GM23338 (cell line): ENCODE data around the gene ZSCAN26. TPM values are rescaled to one million over a fixed set of nuclear protein-coding genes. Genes with fewer than 3 reads are reported as not detected.

Experiments
- ATAC-seq: fragments of 200-7000 bp; cut with Tn5 transposase; 3 replicates; pipeline ENCODE4 v1.9.1; 2020
- DNase-seq: peaks from one replicate; pipeline ENCODE4 v3.0.0-alpha.2; 2015; ENCODE audit warnings: low spot score
- H2AFZ ChIP-seq: fragments of 200-600 bp; sonication (generic); 2 replicates; pipeline ENCODE4 v1.8.0; 2016; ENCODE audit warnings: antibody characterized with exemption, mild to moderate bottlenecking, moderate library complexity
- H3F3A ChIP-seq: fragments of 200-600 bp; sonication (generic); replicated peaks from 2 replicates; pipeline ENCODE4 v1.8.0; 2017; ENCODE audit warnings: antibody characterized with exemption, mixed run types, low read depth
- H3K27ac ChIP-seq: fragments of 200-600 bp; sonication (generic); 2 replicates; pipeline ENCODE4 v1.6.1; 2016; ENCODE audit warnings: low read depth
- H3K27me3 ChIP-seq: fragments of 200-600 bp; sonication (generic); 2 replicates; pipeline ENCODE4 v1.8.0; 2016; ENCODE audit warnings: mild to moderate bottlenecking, mixed run types, moderate library complexity; ENCODE audit not compliant: insufficient read depth
- H3K36me3 ChIP-seq: fragments of 200-600 bp; sonication (generic); 2 replicates; pipeline ENCODE4 v1.8.0; 2016; ENCODE audit warnings: mild to moderate bottlenecking; ENCODE audit not compliant: insufficient read depth
- H3K4me1 ChIP-seq: fragments of 200-600 bp; sonication (generic); 2 replicates; pipeline ENCODE4 v1.8.0; 2016; ENCODE audit warnings: mild to moderate bottlenecking, moderate library complexity; ENCODE audit not compliant: insufficient read depth
- H3K4me2 ChIP-seq: fragments of 200-600 bp; sonication (generic); 2 replicates; pipeline ENCODE4 v1.7.1; 2017; ENCODE audit warnings: mixed run types
- H3K4me3 ChIP-seq: fragments of 200-600 bp; sonication (generic); 2 replicates; pipeline ENCODE4 v1.6.1; 2016; ENCODE audit warnings: mixed run types
- H3K79me2 ChIP-seq: fragments of 200-600 bp; sonication (generic); replicated peaks from 2 replicates; pipeline ENCODE4 v1.8.0; 2017; ENCODE audit warnings: mild to moderate bottlenecking; ENCODE audit not compliant: insufficient read depth
- H3K9me2 ChIP-seq: fragments of 200-600 bp; sonication (generic); 2 replicates; pipeline ENCODE4 v1.8.0; 2017; ENCODE audit not compliant: insufficient read depth
- H4K20me1 ChIP-seq: fragments of 200-600 bp; sonication (generic); replicated peaks from 2 replicates; pipeline ENCODE4 v1.8.0; 2017; ENCODE audit warnings: mild to moderate bottlenecking; ENCODE audit not compliant: insufficient read depth
- H3K27ac Mint-ChIP-seq: 2 replicates; pipeline ENCODE4 v1.8.0; 2020; ENCODE audit warnings: inconsistent platforms, mild to moderate bottlenecking, moderate library complexity, mixed read lengths
- H3K27me3 Mint-ChIP-seq: 3 replicates; pipeline ENCODE4 v1.8.0; 2022; ENCODE audit warnings: low read depth, mild to moderate bottlenecking, moderate library complexity, mixed read lengths, inconsistent platforms; ENCODE audit not compliant: insufficient read depth, poor library complexity
- H3K36me3 Mint-ChIP-seq: 3 replicates; pipeline ENCODE4 v1.8.0; 2021; ENCODE audit warnings: low read depth, mild to moderate bottlenecking, inconsistent platforms, moderate library complexity, mixed read lengths
- H3K4me1 Mint-ChIP-seq: 3 replicates; pipeline ENCODE4 v1.8.0; 2020; ENCODE audit warnings: mild to moderate bottlenecking, inconsistent platforms, mixed read lengths
- H3K4me3 Mint-ChIP-seq: 3 replicates; pipeline ENCODE4 v1.8.0; 2021; ENCODE audit warnings: moderate library complexity, mild to moderate bottlenecking, inconsistent platforms, mixed read lengths
- H3K9me3 Mint-ChIP-seq: 3 replicates; pipeline ENCODE4 v1.8.0; 2020; ENCODE audit warnings: moderate library complexity, mild to moderate bottlenecking, inconsistent platforms, mixed read lengths
- EZH2 ChIP-seq: fragments of 200-600 bp; sonication (generic); IDR thresholded peaks from one replicate; pipeline ENCODE4 v1.8.0; 2017; ENCODE audit warnings: antibody characterized with exemption, mild to moderate bottlenecking, low read depth; ENCODE audit not compliant: unreplicated experiment
- JUNB ChIP-seq: IDR thresholded peaks from one replicate; pipeline ENCODE4 v1.6.1; 2016; ENCODE audit warnings: antibody characterized with exemption; ENCODE audit not compliant: unreplicated experiment
- NANOG ChIP-seq: IDR thresholded peaks from 2 replicates; pipeline ENCODE4 v1.6.1; 2016; ENCODE audit warnings: antibody characterized with exemption, borderline replicate concordance
- ZNF331 ChIP-seq: fragments of 250-450 bp; sonication (Bioruptor Pico); IDR thresholded peaks from 2 replicates; pipeline ENCODE4 v1.5.0; 2020; ENCODE audit warnings: low read depth, mild to moderate bottlenecking, moderate library complexity
- ZNF462 ChIP-seq: fragments of 250-450 bp; sonication (Bioruptor Pico); IDR thresholded peaks from 2 replicates; pipeline ENCODE4 v1.5.0; 2020; ENCODE audit warnings: mild to moderate bottlenecking, moderate library complexity
- polyA plus RNA-seq: library from polyadenylated mRNA; unstranded; fragments of >200 nt; fragmentation: Nextera tagmentation; extraction: Ambion mirVana; gene quantifications from 2 replicates; pipeline ENCODE4 v1.2.1, GENCODE V29; 2016
- total RNA-seq: library from RNA; depleted of rRNA; stranded (reverse); fragments of >200 nt; shearing (Covaris generic); gene quantifications from 2 replicates; pipeline ENCODE4 v1.2.3, GENCODE V29; 2014
- TF ChIP-seq, protein P1 (sequence below): IDR thresholded peaks from one replicate; pipeline ENCODE4 v1.6.1; 2018; ENCODE audit warnings: antibody characterized with exemption; ENCODE audit not compliant: unreplicated experiment
- TF ChIP-seq, protein P2 (sequence below), 2 experiments: fragments of 200-600 bp in 1 of 2; sonication (generic) in 1 of 2; conservative IDR thresholded peaks; 2 replicates each; pipeline versions ENCODE4 v1.5.1 to v1.6.1; 2016 to 2017; ENCODE audit warnings: antibody characterized with exemption in 2 of 2, low read depth in 2 of 2, mild to moderate bottlenecking in 2 of 2, moderate library complexity in 1 of 2

ZSCAN26 gene
- total and polyA plus RNA-seq, 2 experiments from 2014 or later: 6.5 to 10.2 TPM

- Histone ChIP-seq H3K27me3 (no peaks in the 10 kb centered on the region), H4K20me1 (no peaks in the 10 kb centered on the region; the same call in 1 of the 2 replicates), H3F3A (no peaks in the 10 kb centered on the region), H3K27ac (no peak overlapping the region), H2AFZ (no peak overlapping the region), H3K4me3 (no peak overlapping the region), H3K4me1 (no peaks in the 10 kb centered on the region; the same call in 1 of the 2 replicates), H3K36me3 (peaks cover 6% of the 10 kb centered on the region; the same call in 1 of the 2 replicates), H3K79me2 (no peaks in the 10 kb centered on the region), H3K9me2 (no peaks in the 10 kb centered on the region), H3K4me2 (no peak overlapping the region)
- no peaks in the 10 kb centered on the region; the same call in 2 of the 3 replicates for H3K9me3 Mint-ChIP-seq
- TF ChIP-seq, protein P1, sequence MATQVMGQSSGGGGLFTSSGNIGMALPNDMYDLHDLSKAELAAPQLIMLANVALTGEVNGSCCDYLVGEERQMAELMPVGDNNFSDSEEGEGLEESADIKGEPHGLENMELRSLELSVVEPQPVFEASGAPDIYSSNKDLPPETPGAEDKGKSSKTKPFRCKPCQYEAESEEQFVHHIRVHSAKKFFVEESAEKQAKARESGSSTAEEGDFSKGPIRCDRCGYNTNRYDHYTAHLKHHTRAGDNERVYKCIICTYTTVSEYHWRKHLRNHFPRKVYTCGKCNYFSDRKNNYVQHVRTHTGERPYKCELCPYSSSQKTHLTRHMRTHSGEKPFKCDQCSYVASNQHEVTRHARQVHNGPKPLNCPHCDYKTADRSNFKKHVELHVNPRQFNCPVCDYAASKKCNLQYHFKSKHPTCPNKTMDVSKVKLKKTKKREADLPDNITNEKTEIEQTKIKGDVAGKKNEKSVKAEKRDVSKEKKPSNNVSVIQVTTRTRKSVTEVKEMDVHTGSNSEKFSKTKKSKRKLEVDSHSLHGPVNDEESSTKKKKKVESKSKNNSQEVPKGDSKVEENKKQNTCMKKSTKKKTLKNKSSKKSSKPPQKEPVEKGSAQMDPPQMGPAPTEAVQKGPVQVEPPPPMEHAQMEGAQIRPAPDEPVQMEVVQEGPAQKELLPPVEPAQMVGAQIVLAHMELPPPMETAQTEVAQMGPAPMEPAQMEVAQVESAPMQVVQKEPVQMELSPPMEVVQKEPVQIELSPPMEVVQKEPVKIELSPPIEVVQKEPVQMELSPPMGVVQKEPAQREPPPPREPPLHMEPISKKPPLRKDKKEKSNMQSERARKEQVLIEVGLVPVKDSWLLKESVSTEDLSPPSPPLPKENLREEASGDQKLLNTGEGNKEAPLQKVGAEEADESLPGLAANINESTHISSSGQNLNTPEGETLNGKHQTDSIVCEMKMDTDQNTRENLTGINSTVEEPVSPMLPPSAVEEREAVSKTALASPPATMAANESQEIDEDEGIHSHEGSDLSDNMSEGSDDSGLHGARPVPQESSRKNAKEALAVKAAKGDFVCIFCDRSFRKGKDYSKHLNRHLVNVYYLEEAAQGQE: no peak
- TF ChIP-seq ZNF331 (CRISPR knock-in tag) (no peak), EZH2 (no peak), JUNB (no peak), ZNF462 (CRISPR knock-in tag) (no peak), NANOG (no peak)
- TF ChIP-seq, protein P2, sequence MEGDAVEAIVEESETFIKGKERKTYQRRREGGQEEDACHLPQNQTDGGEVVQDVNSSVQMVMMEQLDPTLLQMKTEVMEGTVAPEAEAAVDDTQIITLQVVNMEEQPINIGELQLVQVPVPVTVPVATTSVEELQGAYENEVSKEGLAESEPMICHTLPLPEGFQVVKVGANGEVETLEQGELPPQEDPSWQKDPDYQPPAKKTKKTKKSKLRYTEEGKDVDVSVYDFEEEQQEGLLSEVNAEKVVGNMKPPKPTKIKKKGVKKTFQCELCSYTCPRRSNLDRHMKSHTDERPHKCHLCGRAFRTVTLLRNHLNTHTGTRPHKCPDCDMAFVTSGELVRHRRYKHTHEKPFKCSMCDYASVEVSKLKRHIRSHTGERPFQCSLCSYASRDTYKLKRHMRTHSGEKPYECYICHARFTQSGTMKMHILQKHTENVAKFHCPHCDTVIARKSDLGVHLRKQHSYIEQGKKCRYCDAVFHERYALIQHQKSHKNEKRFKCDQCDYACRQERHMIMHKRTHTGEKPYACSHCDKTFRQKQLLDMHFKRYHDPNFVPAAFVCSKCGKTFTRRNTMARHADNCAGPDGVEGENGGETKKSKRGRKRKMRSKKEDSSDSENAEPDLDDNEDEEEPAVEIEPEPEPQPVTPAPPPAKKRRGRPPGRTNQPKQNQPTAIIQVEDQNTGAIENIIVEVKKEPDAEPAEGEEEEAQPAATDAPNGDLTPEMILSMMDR (conservative IDR thresholded peaks at IDR 0.05; ENCODE audit: low read depth in 2 of 2): no peak
- DNase-seq (no peak), ATAC-seq (no peak)
- no peaks in the 10 kb centered on the region for H3K27me3 Mint-ChIP-seq
- H3K4me3 Mint-ChIP-seq: no peak overlapping the region
- peaks cover 2% of the 10 kb centered on the region; the same call in 2 of the 3 replicates for H3K4me1 Mint-ChIP-seq
- peaks cover 9% of the 10 kb centered on the region; the same call in 1 of the 3 replicates for H3K36me3 Mint-ChIP-seq
- H3K27ac Mint-ChIP-seq: no peak overlapping the region
Measured at GRCh38 chr6:28239636-28240035, 27.3 kb upstream of the ZSCAN26 start.
